SU-DHL-6 (cell line): ENCODE data around the gene ABCA4.

Experiments
- H2AFZ ChIP-seq: fragments of 200-600 bp; sonication (generic); 2 replicates; pipeline ENCODE4 v1.6.1; 2014; ENCODE audit warnings: low read depth, mild to moderate bottlenecking, moderate library complexity, mixed read lengths, antibody characterized with exemption, low read length; ENCODE audit not compliant: severe bottlenecking
- H3F3A ChIP-seq: fragments of 200-600 bp; shearing (Covaris generic); 2 replicates; pipeline ENCODE4 v1.6.0; 2016; ENCODE audit warnings: antibody characterized with exemption, mild to moderate bottlenecking; ENCODE audit not compliant: insufficient read depth
- H3K27ac ChIP-seq: fragments of 200-600 bp; sonication (generic); 2 replicates; pipeline ENCODE4 v1.5.1; 2016; ENCODE audit warnings: low read depth, mild to moderate bottlenecking, low read length, moderate library complexity, mixed read lengths
- H3K27me3 ChIP-seq: fragments of 200-600 bp; sonication (generic), shearing (Covaris generic); 2 replicates; pipeline ENCODE4 v1.6.0; 2014; ENCODE audit warnings: mild to moderate bottlenecking, low read length
- H3K36me3 ChIP-seq: fragments of 200-600 bp; sonication (generic); 2 replicates; pipeline ENCODE4 v1.6.1; 2014; ENCODE audit warnings: mild to moderate bottlenecking, low read length, mixed read lengths
- H3K4me2 ChIP-seq: fragments of 300-600, 200-600 bp; shearing (Covaris generic), sonication (generic); 2 replicates; pipeline ENCODE4 v1.6.0; 2014; ENCODE audit warnings: low read length, low read depth, mild to moderate bottlenecking; ENCODE audit not compliant: poor library complexity, severe bottlenecking
- H3K4me3 ChIP-seq: fragments of 200-600 bp; sonication (generic); 2 replicates; pipeline ENCODE4 v1.5.1; 2014; ENCODE audit warnings: antibody characterized with exemption, low read length, mild to moderate bottlenecking, mixed read lengths; ENCODE audit not compliant: insufficient read depth, poor library complexity, severe bottlenecking
- H3K79me2 ChIP-seq: fragments of 200-600 bp; sonication (generic); 2 replicates; pipeline ENCODE4 v1.6.1; 2014; ENCODE audit warnings: mild to moderate bottlenecking, low read length, moderate library complexity; ENCODE audit not compliant: insufficient read depth
- H3K9ac ChIP-seq: fragments of 200-600 bp; sonication (generic); 2 replicates; pipeline ENCODE4 v1.7.0; 2014; ENCODE audit warnings: mild to moderate bottlenecking, low read length
- H3K9me2 ChIP-seq: fragments of 200-600 bp; sonication (generic); replicated peaks from 2 replicates; pipeline ENCODE4 v1.6.1; 2014; ENCODE audit warnings: low read length; ENCODE audit not compliant: insufficient read depth
- H3K9me3 ChIP-seq: fragments of 200-600 bp; sonication (generic); 2 replicates; pipeline ENCODE4 v1.6.1; 2014; ENCODE audit warnings: low read length, mixed read lengths; ENCODE audit not compliant: insufficient read depth
- H4K20me1 ChIP-seq: fragments of 200-600 bp; sonication (generic); 2 replicates; pipeline ENCODE4 v1.6.1; 2014; ENCODE audit warnings: low read depth, mild to moderate bottlenecking, antibody characterized with exemption, low read length, moderate library complexity, mixed read lengths
- CTCF ChIP-seq: fragments of 200-600 bp; sonication (generic); IDR thresholded peaks from one replicate; pipeline ENCODE4 v1.5.1; 2017; ENCODE audit warnings: antibody characterized with exemption, mild to moderate bottlenecking, low read length, moderate library complexity; ENCODE audit not compliant: insufficient read depth, poor library complexity, severe bottlenecking
- EZH2phosphoT487 ChIP-seq: fragments of 200-600 bp; sonication (generic), shearing (Covaris generic); conservative IDR thresholded peaks from 2 replicates; pipeline ENCODE4 v1.6.1; 2018; ENCODE audit warnings: mild to moderate bottlenecking, antibody characterized with exemption, low read length, moderate library complexity, mixed read lengths

The ABCA4 gene

GRCh38 chr1:93964777-93965200, 156.2 kb downstream of the ABCA4 start:
- Histone ChIP-seq H4K20me1 (no peaks in the 10 kb centered on the region), H3K79me2 (no peaks in the 10 kb centered on the region), H3K4me3 (no peak overlapping the region), H3K9ac (no peak overlapping the region), H3K4me2 (no peak overlapping the region), H3K9me3 (no peaks in the 10 kb centered on the region), H3K9me2 (no peaks in the 10 kb centered on the region), H3K27ac (no peak overlapping the region), H2AFZ (no peak overlapping the region), H3F3A (no peaks in the 10 kb centered on the region), H3K36me3 (no peaks in the 10 kb centered on the region), H3K27me3 (no peaks in the 10 kb centered on the region)
- TF ChIP-seq EZH2phosphoT487: no peak

- Histone ChIP-seq H3K9me3 (no peaks in the 10 kb centered on the region), H3K4me2 (no peak overlapping the region), H3K9ac (no peak overlapping the region), H3K27me3 (no peaks in the 10 kb centered on the region), H3K9me2 (no peaks in the 10 kb centered on the region), H4K20me1 (no peaks in the 10 kb centered on the region), H3K27ac (no peak overlapping the region), H3K79me2 (no peaks in the 10 kb centered on the region), H3K4me3 (no peak overlapping the region), H2AFZ (no peak overlapping the region), H3K36me3 (no peaks in the 10 kb centered on the region), H3F3A (no peaks in the 10 kb centered on the region)
- TF ChIP-seq EZH2phosphoT487: no peak
- no peak for TF ChIP-seq CTCF
Observed at GRCh38 chr1:93964096-93964776, 156.7 kb downstream of the ABCA4 start.

- no peak for TF ChIP-seq EZH2phosphoT487
- TF ChIP-seq CTCF: no peak
- no peaks in the 10 kb centered on the region for H3K27me3 ChIP-seq
- no peaks in the 10 kb centered on the region for H4K20me1 ChIP-seq
- no peaks in the 10 kb centered on the region for H3K9me3 ChIP-seq
- no peaks in the 10 kb centered on the region for H3F3A ChIP-seq
- no peak overlapping the region for H2AFZ ChIP-seq
- no peak overlapping the region for H3K9ac ChIP-seq
- no peaks in the 10 kb centered on the region for H3K79me2 ChIP-seq
- no peak overlapping the region for H3K4me2 ChIP-seq
- H3K27ac ChIP-seq: no peak overlapping the region
- no peaks in the 10 kb centered on the region for H3K36me3 ChIP-seq
- no peak overlapping the region for H3K4me3 ChIP-seq
- H3K9me2 ChIP-seq: no peaks in the 10 kb centered on the region
Observed at GRCh38 chr1:93963585-93963984, 157.4 kb downstream of the ABCA4 start.

GRCh38 chr1:93961906-93962305, 159.0 kb downstream of the ABCA4 start:
- Histone ChIP-seq H3F3A (no peaks in the 10 kb centered on the region), H3K79me2 (no peaks in the 10 kb centered on the region), H3K36me3 (no peaks in the 10 kb centered on the region), H4K20me1 (no peaks in the 10 kb centered on the region), H3K9me2 (no peaks in the 10 kb centered on the region), H3K27ac (no peak overlapping the region), H3K27me3 (no peaks in the 10 kb centered on the region), H2AFZ (no peak overlapping the region), H3K4me3 (no peak overlapping the region), H3K9ac (no peak overlapping the region), H3K4me2 (no peak overlapping the region), H3K9me3 (no peaks in the 10 kb centered on the region)
- TF ChIP-seq CTCF (no peak), EZH2phosphoT487 (no peak)
